Ovary (tissue), 3 donors: Measurements from ENCODE around the gene SERPINA1.

Source experiments
- CTCF ChIP-seq, 3 donors: fragments of 450-650 bp in 2 of 3; fragments of 200-600 bp in 1 of 3; IDR thresholded peaks; one replicate each; pipeline versions ENCODE4 v1.5.1 to v1.8.0; 2016 to 2022; ENCODE audit warnings: antibody characterized with exemption in 3 of 3, mild to moderate bottlenecking in 1 of 3
- EP300 ChIP-seq: sonication (generic); formaldehyde crosslinking; IDR thresholded peaks from one replicate; pipeline ENCODE4 v1.6.1; 2017; ENCODE audit warnings: antibody characterized with exemption
- POLR2A ChIP-seq: fragments of 450-650 bp; IDR thresholded peaks from one replicate; pipeline ENCODE4 v1.6.1; 2017; ENCODE audit warnings: antibody characterized with exemption, mild to moderate bottlenecking, moderate library complexity
- donor health status: DM: no; HTN: no; CAD: no.

DNA sequence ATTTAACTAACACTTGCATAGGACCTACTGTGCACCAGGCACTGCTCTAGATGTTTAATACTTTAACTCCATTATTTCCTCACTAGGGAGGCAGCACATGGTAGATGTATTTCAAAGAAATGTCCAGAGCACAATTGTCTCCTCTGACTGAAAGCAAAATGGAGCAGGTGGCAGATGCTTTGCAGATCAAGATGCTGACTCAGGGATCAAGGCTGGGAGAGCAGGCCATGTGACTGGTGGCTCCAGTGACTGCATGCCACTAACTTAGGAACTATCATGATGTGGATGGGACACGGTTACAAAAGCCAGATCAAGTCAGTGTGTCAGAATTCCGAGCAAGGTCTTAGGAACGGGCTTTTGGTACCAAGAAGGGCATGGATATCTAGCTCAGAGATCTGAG, 36.0 kb upstream of the SERPINA1 start:
- TF ChIP-seq EP300 (no peak), POLR2A (no peak), CTCF (IDR thresholded peaks at IDR 0.05) (no peak)
